Measurements from ENCODE around the gene PPM1H.

- TF ChIP-seq, protein P1, sequence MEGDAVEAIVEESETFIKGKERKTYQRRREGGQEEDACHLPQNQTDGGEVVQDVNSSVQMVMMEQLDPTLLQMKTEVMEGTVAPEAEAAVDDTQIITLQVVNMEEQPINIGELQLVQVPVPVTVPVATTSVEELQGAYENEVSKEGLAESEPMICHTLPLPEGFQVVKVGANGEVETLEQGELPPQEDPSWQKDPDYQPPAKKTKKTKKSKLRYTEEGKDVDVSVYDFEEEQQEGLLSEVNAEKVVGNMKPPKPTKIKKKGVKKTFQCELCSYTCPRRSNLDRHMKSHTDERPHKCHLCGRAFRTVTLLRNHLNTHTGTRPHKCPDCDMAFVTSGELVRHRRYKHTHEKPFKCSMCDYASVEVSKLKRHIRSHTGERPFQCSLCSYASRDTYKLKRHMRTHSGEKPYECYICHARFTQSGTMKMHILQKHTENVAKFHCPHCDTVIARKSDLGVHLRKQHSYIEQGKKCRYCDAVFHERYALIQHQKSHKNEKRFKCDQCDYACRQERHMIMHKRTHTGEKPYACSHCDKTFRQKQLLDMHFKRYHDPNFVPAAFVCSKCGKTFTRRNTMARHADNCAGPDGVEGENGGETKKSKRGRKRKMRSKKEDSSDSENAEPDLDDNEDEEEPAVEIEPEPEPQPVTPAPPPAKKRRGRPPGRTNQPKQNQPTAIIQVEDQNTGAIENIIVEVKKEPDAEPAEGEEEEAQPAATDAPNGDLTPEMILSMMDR (IDR thresholded peaks at IDR 0.05), result no peak
- TF ChIP-seq POLR2A (IDR thresholded peaks at IDR 0.05), result no peak
Measured at GRCh38 chr12:62737188-62737587, 197.8 kb downstream of the PPM1H start.

All from adrenal gland (tissue), 5 donors.